Activated gamma-delta T cell (primary cell): ENCODE data around the gene TIMM23.
"Not testable (repeated sequence)": the region's sequence is repeated elsewhere in the genome, so short reads cannot be mapped to it uniquely, and the experiment has no call there.

ENCODE experiments used
- DNase-seq: peaks from one replicate; lab custom pipeline; 2025; lab: John Stamatoyannopoulos, UW

TIMM23 gene

GRCh38 chr10:46022978-46023702 is 50.9 kb downstream of the TIMM23 start:
- DNase-seq = peak; percentile 74

DNA sequence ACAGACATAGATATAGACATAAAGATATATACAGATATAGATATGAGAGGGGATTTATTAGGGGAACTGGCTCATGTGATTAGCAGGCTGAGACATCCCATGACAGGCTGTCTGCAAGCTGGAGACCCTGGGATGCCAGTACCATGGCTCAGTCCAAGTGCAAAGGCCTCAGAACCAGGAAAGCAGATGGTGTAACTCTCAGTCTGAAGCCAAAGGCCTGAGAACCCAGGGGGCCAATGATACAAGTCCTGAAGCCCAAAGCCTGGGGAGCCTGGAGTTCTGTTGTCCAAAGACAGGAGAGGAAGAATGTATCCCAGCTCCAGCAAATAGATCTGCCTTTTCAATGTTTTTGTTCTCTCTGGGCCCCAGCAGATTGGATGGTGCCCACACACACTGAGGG is 52.7 kb downstream of the TIMM23 start:
- no peak for DNase-seq

DNA sequence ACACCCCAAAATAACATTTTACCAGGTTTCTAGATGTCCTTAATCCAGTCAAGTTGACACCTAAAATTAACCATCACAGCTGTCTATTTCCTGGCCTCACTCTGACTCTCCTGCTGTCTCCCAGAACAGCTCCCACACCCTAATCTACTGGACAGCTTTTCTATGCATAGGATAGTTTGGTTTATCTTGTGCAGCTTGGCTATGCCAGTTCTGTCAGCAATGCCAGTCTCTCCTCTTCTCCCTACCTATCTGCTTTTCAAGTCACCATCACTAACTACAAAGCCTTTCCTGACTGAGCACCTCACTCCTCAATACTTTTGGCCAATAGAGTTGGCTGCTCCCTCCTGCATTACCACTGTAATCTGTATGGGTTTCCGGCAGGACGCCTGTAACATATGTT is 53.1 kb downstream of the TIMM23 start:
- DNase-seq = no peak

DNA sequence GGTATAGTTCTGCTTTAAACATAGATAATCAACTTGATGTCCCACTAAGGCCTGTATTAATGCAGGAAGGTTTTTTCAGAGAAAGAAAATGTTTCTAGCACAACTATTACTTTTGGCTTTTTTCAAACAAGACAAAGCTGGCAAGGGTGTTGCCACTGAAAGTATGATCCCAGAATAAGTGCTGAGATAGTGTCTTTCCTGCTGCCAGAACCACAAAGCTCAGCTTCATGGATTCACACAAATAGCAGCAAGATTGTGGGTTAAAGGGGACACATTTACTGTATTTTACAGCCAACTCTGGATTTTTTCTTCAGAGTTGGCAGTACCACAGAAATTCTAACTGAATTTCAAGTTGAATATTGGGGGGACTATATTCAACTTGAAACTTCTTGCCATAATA is 53.8 kb downstream of the TIMM23 start:
- DNase-seq = no peak

- DNase-seq = no peak
Observed at GRCh38 chr10:46028584-46029460, 56.5 kb downstream of the TIMM23 start.

DNA sequence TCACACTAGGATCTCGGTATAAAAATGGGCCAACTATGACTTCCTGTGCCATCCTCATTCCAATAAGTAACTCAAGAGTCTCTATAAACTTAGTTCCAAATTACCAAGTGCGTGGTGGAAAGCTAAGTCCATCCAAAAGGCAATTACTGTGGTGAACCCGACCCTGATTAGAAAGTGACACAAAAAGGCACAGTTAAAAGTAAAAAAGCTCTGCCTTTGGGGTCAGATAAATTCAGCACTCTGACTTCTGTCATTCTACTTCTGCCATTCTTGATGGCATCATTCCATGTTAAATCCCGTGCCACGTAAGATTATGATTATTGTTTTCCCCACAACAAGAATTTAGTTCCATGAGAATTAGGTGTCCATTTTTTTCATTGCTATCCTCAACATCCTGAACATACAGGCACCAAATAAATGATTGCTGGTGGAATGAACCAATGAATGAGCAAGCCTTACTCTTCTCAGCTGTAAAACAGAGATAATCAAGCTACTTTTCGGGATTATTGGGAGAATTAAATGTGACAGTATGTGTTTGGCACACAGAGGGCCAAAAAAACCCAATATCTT is 57.3 kb downstream of the TIMM23 start:
- DNase-seq = no peak

DNA sequence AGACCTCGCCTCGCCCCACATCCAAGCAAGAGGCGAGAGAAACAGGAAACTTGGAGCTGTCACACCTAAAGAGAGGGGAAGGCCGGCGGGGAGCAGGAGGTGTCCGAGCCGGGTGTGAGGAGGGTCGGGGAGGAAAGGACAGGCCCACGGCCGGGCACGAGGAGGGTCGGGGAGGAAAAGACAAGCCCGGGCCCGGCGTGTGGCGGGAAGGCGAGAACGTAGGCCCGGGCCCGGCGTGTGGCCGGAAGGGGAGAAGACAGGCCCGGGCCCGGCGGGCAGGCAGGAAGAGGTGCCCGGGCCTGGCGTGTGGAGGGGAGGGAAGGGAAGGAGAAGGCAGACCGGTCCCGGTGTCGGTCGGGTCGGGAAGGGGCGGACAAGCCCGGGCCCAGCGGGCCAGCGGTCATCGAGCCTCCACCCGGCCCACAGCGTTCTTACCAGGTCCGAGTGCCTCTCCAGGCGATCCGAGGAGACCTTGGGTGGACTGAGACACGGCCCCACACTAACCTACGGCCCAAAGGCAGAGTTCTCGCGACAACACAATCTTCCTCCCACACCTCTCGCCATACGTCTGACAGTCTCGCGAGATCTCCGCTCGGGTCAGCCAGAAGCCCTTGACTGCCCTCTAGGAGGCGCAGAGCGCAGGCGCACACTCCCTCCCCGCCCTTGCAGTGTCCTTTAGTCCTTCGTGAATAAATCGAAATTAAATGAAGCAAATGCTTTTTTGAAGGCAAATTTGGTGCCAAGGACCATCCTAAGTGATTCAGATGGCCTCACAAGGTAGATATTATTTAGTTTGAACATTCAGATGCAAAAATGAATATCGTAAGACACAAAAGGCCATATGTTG is 58.0 kb downstream of the TIMM23 start, which contains the start of gene NCOA4:
NCOA4 (minus strand) TSS at position 533 of the 847 bp plus-strand sequence. CDS start 13,943 bp downstream, outside the sequence.
- DNase-seq = peak; percentile 77

- DNase-seq = no peak
Observed at GRCh38 chr10:46031648-46032532, 59.6 kb downstream of the TIMM23 start.

DNA sequence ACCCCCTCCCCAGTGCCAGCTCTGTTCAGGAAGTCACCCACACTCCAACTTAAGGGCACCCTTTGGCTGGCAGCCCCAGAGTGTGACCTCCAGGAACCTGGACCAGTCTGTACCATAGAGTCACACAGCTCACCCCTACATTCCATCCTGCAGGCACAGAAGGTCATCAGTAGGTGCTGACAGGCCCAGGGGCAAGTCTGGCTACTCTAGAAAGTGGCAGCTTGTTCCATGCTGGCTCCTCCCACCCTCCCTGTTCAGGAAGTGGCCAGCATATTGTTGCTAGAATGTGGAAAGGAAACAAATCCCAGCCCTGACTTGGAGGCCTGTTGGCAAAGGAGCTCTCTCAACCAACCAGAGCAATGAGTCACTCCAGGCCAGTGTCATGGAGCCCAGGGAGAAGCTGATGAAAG is 61.3 kb downstream of the TIMM23 start:
- no peak for DNase-seq

GRCh38 chr10:46035923-46036849 is 63.9 kb downstream of the TIMM23 start:
- DNase-seq = no peak

GRCh38 chr10:46037107-46037825 is 65.0 kb downstream of the TIMM23 start:
- DNase-seq = no peak

GRCh38 chr10:46040004-46040403 is 67.7 kb downstream of the TIMM23 start:
- DNase-seq = no peak

- DNase-seq = no peak
Observed at GRCh38 chr10:46042527-46042926, 70.2 kb downstream of the TIMM23 start.

GRCh38 chr10:46046261-46046660 is 74.0 kb downstream of the TIMM23 start, which contains the start of gene MSMB:
Gene MSMB (minus strand): TSS chr10:46046269. CDS start chr10:46046237, 32 bp downstream.
- DNase-seq = no peak

DNA sequence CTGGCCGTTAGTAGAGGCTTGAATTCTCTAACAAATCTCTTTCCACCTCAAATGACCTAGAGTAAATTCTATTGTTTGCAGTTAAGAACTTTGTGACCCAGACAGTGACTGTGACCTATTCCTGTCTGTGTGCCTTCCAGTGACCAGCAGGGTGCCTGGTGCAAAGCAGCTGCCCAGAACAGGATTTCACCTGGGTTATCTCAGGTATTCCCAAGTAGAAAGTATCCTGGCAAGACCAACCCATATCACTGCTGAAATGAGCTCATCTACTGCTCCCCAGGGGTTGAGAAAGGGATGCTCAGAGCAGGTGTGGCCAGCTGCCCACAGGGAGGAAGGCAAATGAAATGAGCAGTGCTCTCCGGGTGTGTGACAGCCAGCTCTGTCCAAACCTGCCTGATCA is 75.9 kb downstream of the TIMM23 start:
- DNase-seq = no peak

DNA sequence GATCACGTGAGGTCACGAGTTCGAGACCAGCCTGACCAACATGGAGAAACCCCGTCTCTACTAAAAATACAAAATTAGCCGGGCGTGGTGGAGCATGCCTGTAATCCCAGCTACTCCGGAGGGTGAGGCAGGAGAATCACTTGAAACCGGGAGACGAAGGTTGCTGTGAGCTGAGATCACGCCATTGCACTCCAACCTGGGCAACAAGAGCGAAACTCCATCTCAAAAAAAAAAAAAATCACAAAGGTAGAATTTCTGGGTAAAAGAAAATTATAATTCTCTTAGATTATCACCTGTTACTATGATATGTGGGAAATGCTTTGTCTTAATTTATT is 77.2 kb downstream of the TIMM23 start:
- DNase-seq = not testable (repeated sequence)

GRCh38 chr10:46050941-46051623 is 78.8 kb downstream of the TIMM23 start:
- no peak for DNase-seq

DNA sequence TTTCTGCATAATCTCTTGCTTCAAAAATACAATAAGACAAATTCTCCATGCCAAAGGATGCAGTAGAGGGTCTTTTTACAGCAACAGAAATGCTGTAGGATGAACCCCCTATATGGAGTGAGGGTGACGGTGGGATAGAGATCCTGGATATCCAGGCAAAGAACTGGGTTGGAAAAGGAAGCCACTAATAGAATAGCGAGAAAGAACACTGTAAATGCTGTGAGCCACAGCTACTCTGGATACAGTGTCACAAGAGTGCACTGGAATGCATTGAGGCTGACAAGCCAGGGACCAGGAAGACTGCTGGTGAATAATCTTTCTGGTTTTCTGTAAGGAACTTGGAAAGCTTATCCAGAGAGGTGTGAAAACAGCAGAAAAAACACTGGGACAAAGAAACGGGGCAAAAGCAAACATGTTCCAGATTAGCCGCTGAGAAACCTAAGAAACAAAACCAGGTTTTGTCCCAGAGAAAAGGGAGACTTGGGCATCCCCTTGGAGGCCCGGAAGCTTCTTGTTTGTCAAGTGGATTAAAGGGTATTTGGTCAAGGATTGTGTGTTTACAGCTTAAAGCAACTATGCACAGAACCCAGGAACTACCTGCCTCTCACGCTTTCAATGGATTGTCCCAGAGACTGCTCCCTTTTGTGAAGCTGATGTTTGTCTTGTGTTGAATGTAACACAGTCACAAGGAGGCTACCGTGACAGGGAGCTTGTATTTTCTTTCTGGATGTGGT is 79.9 kb downstream of the TIMM23 start:
- DNase-seq = no peak
